Activated naive CD4-positive, alpha-beta T cell treated with anti-CD3 and anti-CD28 coated beads, Interleukin-2, amount 10 ng/mL, durations not matched to agents 7 days and 5 days (primary cell): ENCODE data around the gene UBA7.
"Not testable (repeated sequence)": the region's sequence is repeated elsewhere in the genome, so short reads cannot be mapped to it uniquely, and the experiment has no call there.

Source experiments
- CTCF ChIA-PET: fragments of 350-600 bp; sonication (Branson Sonifier 250); formaldehyde crosslinking; loops from one replicate; lab custom pipeline; 2021; ENCODE audit warnings: antibody characterized with exemption; lab: Charles Lee
- DNase-seq: peaks from one replicate; pipeline ENCODE4 v3.0.0-alpha.2; 2020
- H3K27ac Mint-ChIP-seq: one replicate; pipeline ENCODE4 v1.8.0; 2021; ENCODE audit warnings: mild to moderate bottlenecking, moderate library complexity, mixed read lengths
- H3K27me3 Mint-ChIP-seq: one replicate; pipeline ENCODE4 v1.8.0; 2021; ENCODE audit warnings: mild to moderate bottlenecking, mixed read lengths
- H3K36me3 Mint-ChIP-seq: one replicate; pipeline ENCODE4 v1.8.0; 2021; ENCODE audit warnings: mixed read lengths
- H3K4me1 Mint-ChIP-seq: one replicate; pipeline ENCODE4 v1.8.0; 2021; ENCODE audit warnings: mixed read lengths
- H3K4me3 Mint-ChIP-seq: one replicate; pipeline ENCODE4 v1.8.0; 2021; ENCODE audit warnings: mild to moderate bottlenecking, moderate library complexity, mixed read lengths
- H3K9me3 Mint-ChIP-seq: one replicate; pipeline ENCODE4 v1.8.0; 2021; ENCODE audit warnings: mixed read lengths

Gene UBA7

GRCh38 chr3:49787182-49787464 is 26.6 kb downstream of the UBA7 start:
- Mint-ChIP-seq H3K36me3 (peaks cover 12% of the 10 kb centered on the region), H3K4me1 (peaks cover 42% of the 10 kb centered on the region), H3K9me3 (no peaks in the 10 kb centered on the region), H3K4me3 (peak overlapping the region; percentile 88), H3K27me3 (peaks cover 29% of the 10 kb centered on the region), H3K27ac (peak overlapping the region; percentile 96)
- no peak for DNase-seq
- CTCF ChIA-PET: interaction anchor here (1.1 to 1.3 kb wide), 2 partner anchors 15 to 68 kb away, joined by 3 read pairs; no protein-coding TSS in a partner anchor

GRCh38 chr3:49786357-49787181 is 27.2 kb downstream of the UBA7 start, which contains the start of gene IP6K1:
TSS of gene IP6K1 (minus strand) at chr3:49786542. CDS start at chr3:49748040, 38,502 bp downstream.
- CTCF ChIA-PET: interaction anchor here (1.1 kb wide), 2 partner anchors 15 to 119 kb away, joined by 3 read pairs; no protein-coding TSS in a partner anchor
- H3K27me3 Mint-ChIP-seq: peaks cover 25% of the 10 kb centered on the region
- peak within 1 kb of the TSS; percentile 96 for H3K27ac Mint-ChIP-seq
- peaks cover 42% of the 10 kb centered on the region for H3K4me1 Mint-ChIP-seq
- no peaks in the 10 kb centered on the region for H3K9me3 Mint-ChIP-seq
- DNase-seq: peak; percentile 100
- peaks cover 12% of the 10 kb centered on the region for H3K36me3 Mint-ChIP-seq
- H3K4me3 Mint-ChIP-seq: peak within 1 kb of the TSS; percentile 88

GRCh38 chr3:49785565-49786356 is 28.0 kb downstream of the UBA7 start:
- CTCF ChIA-PET: interaction anchor here (1.1 kb wide), 1 partner anchor 120 kb away, joined by 3 read pairs; no protein-coding TSS in a partner anchor
- DNase-seq: peak; percentile 49

GRCh38 chr3:49782277-49782676 is 31.5 kb downstream of the UBA7 start:
- H3K4me3 Mint-ChIP-seq, H3K27ac Mint-ChIP-seq, DNase-seq, H3K27me3 Mint-ChIP-seq, H3K9me3 Mint-ChIP-seq, CTCF ChIA-PET: not testable (repeated sequence)
- peaks cover 39% of the 10 kb centered on the region for H3K4me1 Mint-ChIP-seq
- peaks cover 29% of the 10 kb centered on the region for H3K36me3 Mint-ChIP-seq

More at GRCh38 chr3:49785565-49786356, 28.0 kb downstream of the UBA7 start:
- Mint-ChIP-seq H3K4me1 (peaks cover 46% of the 10 kb centered on the region), H3K36me3 (peaks cover 18% of the 10 kb centered on the region), H3K27ac (peak overlapping the region; percentile 93), H3K4me3 (peak overlapping the region; percentile 88), H3K9me3 (no peaks in the 10 kb centered on the region), H3K27me3 (peaks cover 17% of the 10 kb centered on the region)

GRCh38 chr3:49781415-49782199 is 32.1 kb downstream of the UBA7 start:
- Mint-ChIP-seq H3K9me3 (no peaks in the 10 kb centered on the region), H3K4me1 (peaks cover 33% of the 10 kb centered on the region), H3K27ac (no peak overlapping the region), H3K4me3 (no peak overlapping the region), H3K36me3 (peaks cover 34% of the 10 kb centered on the region), H3K27me3 (no peaks in the 10 kb centered on the region)
- no peak for DNase-seq
- CTCF ChIA-PET: no interaction called here

GRCh38 chr3:49780975-49781365 is 32.8 kb downstream of the UBA7 start:
- CTCF ChIA-PET, H3K27me3 Mint-ChIP-seq, DNase-seq, H3K9me3 Mint-ChIP-seq, H3K4me3 Mint-ChIP-seq, H3K27ac Mint-ChIP-seq: not testable (repeated sequence)
- H3K4me1 Mint-ChIP-seq: peaks cover 32% of the 10 kb centered on the region
- H3K36me3 Mint-ChIP-seq: peaks cover 36% of the 10 kb centered on the region

- H3K36me3 Mint-ChIP-seq: peaks cover 32% of the 10 kb centered on the region
- H3K4me3 Mint-ChIP-seq: no peak overlapping the region
- no peaks in the 10 kb centered on the region for H3K9me3 Mint-ChIP-seq
- H3K4me1 Mint-ChIP-seq: peaks cover 27% of the 10 kb centered on the region
- peak overlapping the region; percentile 50 for H3K27ac Mint-ChIP-seq
- CTCF ChIA-PET: no interaction called here
- H3K27me3 Mint-ChIP-seq: no peaks in the 10 kb centered on the region
- no peak for DNase-seq
Measured at GRCh38 chr3:49780080-49780974, 33.4 kb downstream of the UBA7 start.

- CTCF ChIA-PET: no interaction called here
- DNase-seq: no peak
- H3K4me3 Mint-ChIP-seq: no peak overlapping the region
- no peak overlapping the region for H3K27ac Mint-ChIP-seq
- H3K36me3 Mint-ChIP-seq: peaks cover 31% of the 10 kb centered on the region
- H3K4me1 Mint-ChIP-seq: peaks cover 20% of the 10 kb centered on the region
- H3K9me3 Mint-ChIP-seq: no peaks in the 10 kb centered on the region
- no peaks in the 10 kb centered on the region for H3K27me3 Mint-ChIP-seq
Measured at GRCh38 chr3:49779358-49780079, 34.2 kb downstream of the UBA7 start.

- CTCF ChIA-PET, H3K27me3 Mint-ChIP-seq, H3K4me3 Mint-ChIP-seq, H3K27ac Mint-ChIP-seq, H3K9me3 Mint-ChIP-seq, DNase-seq: not testable (repeated sequence)
- peaks cover 22% of the 10 kb centered on the region for H3K36me3 Mint-ChIP-seq
- peaks cover 11% of the 10 kb centered on the region for H3K4me1 Mint-ChIP-seq
Measured at GRCh38 chr3:49776101-49776500, 37.7 kb downstream of the UBA7 start.

- peaks cover 8% of the 10 kb centered on the region for H3K4me1 Mint-ChIP-seq
- no peaks in the 10 kb centered on the region for H3K9me3 Mint-ChIP-seq
- no peak for DNase-seq
- no peak overlapping the region for H3K27ac Mint-ChIP-seq
- CTCF ChIA-PET: no interaction called here
- H3K27me3 Mint-ChIP-seq: no peaks in the 10 kb centered on the region
- H3K36me3 Mint-ChIP-seq: peaks cover 19% of the 10 kb centered on the region
- no peak overlapping the region for H3K4me3 Mint-ChIP-seq
Measured at GRCh38 chr3:49775538-49775937, 38.2 kb downstream of the UBA7 start.

GRCh38 chr3:49772703-49773102 is 41.0 kb downstream of the UBA7 start:
- H3K27ac Mint-ChIP-seq: no peak overlapping the region
- CTCF ChIA-PET: no interaction called here
- peaks cover 20% of the 10 kb centered on the region for H3K36me3 Mint-ChIP-seq
- no peaks in the 10 kb centered on the region for H3K9me3 Mint-ChIP-seq
- H3K4me3 Mint-ChIP-seq: no peak overlapping the region
- H3K4me1 Mint-ChIP-seq: peaks cover 2% of the 10 kb centered on the region
- no peaks in the 10 kb centered on the region for H3K27me3 Mint-ChIP-seq
- DNase-seq: no peak

GRCh38 chr3:49771340-49771938 is 42.3 kb downstream of the UBA7 start:
- peaks cover 13% of the 10 kb centered on the region for H3K36me3 Mint-ChIP-seq
- H3K4me3 Mint-ChIP-seq: no peak overlapping the region
- no peaks in the 10 kb centered on the region for H3K27me3 Mint-ChIP-seq
- CTCF ChIA-PET: interaction anchor here (1.1 kb wide), 1 partner anchor 13 kb away, joined by 3 read pairs; no protein-coding TSS in a partner anchor
- no peak overlapping the region for H3K27ac Mint-ChIP-seq
- no peak for DNase-seq
- peaks cover 2% of the 10 kb centered on the region for H3K4me1 Mint-ChIP-seq
- no peaks in the 10 kb centered on the region for H3K9me3 Mint-ChIP-seq
